HepG2 (cell line): ENCODE results near the gene DDX50. TPM values are rescaled to one million over a fixed set of nuclear protein-coding genes. Genes with fewer than 3 reads are reported as not detected.
A peak's percentile ranks its signal among the peaks of the same experiment; 100 is the strongest.

Source experiments
- ARNTL ChIP-seq: sonication (generic); formaldehyde crosslinking; IDR thresholded peaks from 2 replicates; pipeline ENCODE4 v1.4.0; 2020; ENCODE audit warnings: mild to moderate bottlenecking, missing genetic modification reagents
- BCL3 ChIP-seq: sonication (generic); formaldehyde crosslinking; IDR thresholded peaks from 2 replicates; pipeline ENCODE4 v1.5.1; 2020; ENCODE audit warnings: mild to moderate bottlenecking, missing genetic modification reagents, moderate library complexity
- JUN ChIP-seq: sonication (generic); formaldehyde crosslinking; IDR thresholded peaks from 2 replicates; pipeline ENCODE4 v1.4.0; 2020; ENCODE audit warnings: mild to moderate bottlenecking, missing genetic modification reagents
- KIAA2018 ChIP-seq: sonication (generic); formaldehyde crosslinking; IDR thresholded peaks from 2 replicates; pipeline ENCODE4 v1.5.0; 2020; ENCODE audit warnings: mild to moderate bottlenecking, missing genetic modification reagents, borderline replicate concordance
- PHF21A ChIP-seq: sonication (generic); formaldehyde crosslinking; IDR thresholded peaks from 2 replicates; pipeline ENCODE4 v1.5.0; 2020; ENCODE audit warnings: mild to moderate bottlenecking, missing genetic modification reagents
- SP5 ChIP-seq: IDR thresholded peaks from 2 replicates; pipeline ENCODE4 v1.6.1; 2016; ENCODE audit warnings: low read depth, borderline replicate concordance
- TFDP1 ChIP-seq: IDR thresholded peaks from 2 replicates; pipeline ENCODE4 v1.6.1; 2016; ENCODE audit warnings: missing compliant biosample characterization, missing genetic modification reagents, borderline replicate concordance
- ZC3H13 ChIP-seq: sonication (generic); formaldehyde crosslinking; IDR thresholded peaks from 2 replicates; pipeline ENCODE4 v1.8.1; 2023; ENCODE audit warnings: mild to moderate bottlenecking, missing genetic modification reagents, moderate library complexity
- ZFYVE20 ChIP-seq: sonication (generic); formaldehyde crosslinking; IDR thresholded peaks from 2 replicates; pipeline ENCODE4 v1.8.0; 2023; ENCODE audit warnings: low read depth, mild to moderate bottlenecking, moderate library complexity, missing genetic modification reagents, borderline replicate concordance
- ZNF138 ChIP-seq: sonication (generic); formaldehyde crosslinking; IDR thresholded peaks from 2 replicates; pipeline ENCODE4 v1.5.0; 2020; ENCODE audit warnings: mild to moderate bottlenecking, low read depth, missing genetic modification reagents
- ZNF251 ChIP-seq: sonication (generic); formaldehyde crosslinking; IDR thresholded peaks from 2 replicates; pipeline ENCODE4 v1.9.0; 2021; ENCODE audit warnings: mild to moderate bottlenecking, missing genetic modification reagents
- ZNF619 ChIP-seq: sonication (generic); formaldehyde crosslinking; IDR thresholded peaks from 2 replicates; pipeline ENCODE4 v1.4.0; 2020; ENCODE audit warnings: mild to moderate bottlenecking, missing genetic modification reagents
- polyA plus RNA-seq, 8 experiments: library from polyadenylated mRNA; depleted of rRNA in 3 of 8; stranded (reverse) in 7 of 8; unstranded in 1 of 8; fragments of >200 nt; fragmentation: Illumina TruSeq in 4 of 8; extraction: Trizol in 4 of 8; gene quantifications; 2 replicates each; pipeline versions ENCODE4 v1.2.1 to v1.2.3, GENCODE V29; 2011 to 2016; ENCODE audit warnings: low read depth in 4 of 8, missing spikeins in 1 of 8, mixed read lengths in 1 of 8; ENCODE audit not compliant: insufficient read depth in 1 of 8
- total RNA-seq, 5 experiments: library from RNA; depleted of rRNA; stranded (reverse); fragments of >200 nt; fragmentation: Illumina TruSeq; extraction: Trizol; gene quantifications; 2 replicates each; pipeline ENCODE4 v1.2.3, GENCODE V29; 2016; ENCODE audit warnings: low read depth in 1 of 5
- TF ChIP-seq, protein P1 (sequence below): sonication (generic); formaldehyde crosslinking; IDR thresholded peaks from 2 replicates; pipeline ENCODE4 v1.8.1; 2022; ENCODE audit warnings: mild to moderate bottlenecking, missing genetic modification reagents
- TF ChIP-seq, protein P2 (sequence below): sonication (generic); formaldehyde crosslinking; IDR thresholded peaks from 2 replicates; pipeline ENCODE4 v1.4.0; 2020; ENCODE audit warnings: missing genetic modification reagents, borderline replicate concordance
- TF ChIP-seq, protein P3 (sequence below): sonication (generic); formaldehyde crosslinking; IDR thresholded peaks from 2 replicates; pipeline ENCODE4 v1.4.0; 2020; ENCODE audit warnings: mild to moderate bottlenecking, missing genetic modification reagents

The DDX50 gene
- total and polyA plus RNA-seq, 2 of the 13 experiments (the other 11 are each of a cell fraction or from before 2014, with no cell fraction given), result 19.0 to 38.2 TPM

- TF ChIP-seq, protein P1, sequence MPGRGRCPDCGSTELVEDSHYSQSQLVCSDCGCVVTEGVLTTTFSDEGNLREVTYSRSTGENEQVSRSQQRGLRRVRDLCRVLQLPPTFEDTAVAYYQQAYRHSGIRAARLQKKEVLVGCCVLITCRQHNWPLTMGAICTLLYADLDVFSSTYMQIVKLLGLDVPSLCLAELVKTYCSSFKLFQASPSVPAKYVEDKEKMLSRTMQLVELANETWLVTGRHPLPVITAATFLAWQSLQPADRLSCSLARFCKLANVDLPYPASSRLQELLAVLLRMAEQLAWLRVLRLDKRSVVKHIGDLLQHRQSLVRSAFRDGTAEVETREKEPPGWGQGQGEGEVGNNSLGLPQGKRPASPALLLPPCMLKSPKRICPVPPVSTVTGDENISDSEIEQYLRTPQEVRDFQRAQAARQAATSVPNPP, result peak; percentile 88
- TF ChIP-seq KIAA2018 (CRISPR knock-in tag) (no peak), ZFYVE20 (CRISPR knock-in tag) (no peak), ARNTL (CRISPR knock-in tag) (peak; percentile 54), PHF21A (CRISPR knock-in tag) (peak; percentile 89; the same call in 1 of the 2 replicates), JUN (CRISPR knock-in tag) (peak; percentile 82; the same call in 1 of the 2 replicates), ZNF619 (no peak), SP5 (CRISPR knock-in tag) (peak; percentile 61; the same call in 1 of the 2 replicates), ZNF251 (CRISPR knock-in tag) (0 out of 2 replicates have a peak, but pooled peaks have one; percentile 44), BCL3 (CRISPR knock-in tag) (peak; percentile 93), TFDP1 (CRISPR knock-in tag) (peak; percentile 96), ZNF138 (CRISPR knock-in tag) (peak; percentile 72; the same call in 1 of the 2 replicates), ZC3H13 (CRISPR knock-in tag) (peak; percentile 97)
- TF ChIP-seq, protein P2, sequence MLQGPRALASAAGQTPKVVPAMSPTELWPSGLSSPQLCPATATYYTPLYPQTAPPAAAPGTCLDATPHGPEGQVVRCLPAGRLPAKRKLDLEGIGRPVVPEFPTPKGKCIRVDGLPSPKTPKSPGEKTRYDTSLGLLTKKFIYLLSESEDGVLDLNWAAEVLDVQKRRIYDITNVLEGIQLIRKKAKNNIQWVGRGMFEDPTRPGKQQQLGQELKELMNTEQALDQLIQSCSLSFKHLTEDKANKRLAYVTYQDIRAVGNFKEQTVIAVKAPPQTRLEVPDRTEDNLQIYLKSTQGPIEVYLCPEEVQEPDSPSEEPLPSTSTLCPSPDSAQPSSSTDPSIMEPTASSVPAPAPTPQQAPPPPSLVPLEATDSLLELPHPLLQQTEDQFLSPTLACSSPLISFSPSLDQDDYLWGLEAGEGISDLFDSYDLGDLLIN (CRISPR knock-in tag), result no peak
- TF ChIP-seq, protein P3, sequence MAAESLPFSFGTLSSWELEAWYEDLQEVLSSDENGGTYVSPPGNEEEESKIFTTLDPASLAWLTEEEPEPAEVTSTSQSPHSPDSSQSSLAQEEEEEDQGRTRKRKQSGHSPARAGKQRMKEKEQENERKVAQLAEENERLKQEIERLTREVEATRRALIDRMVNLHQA, result no peak
Observed at GRCh38 chr10:68900427-68901104, 549 bp upstream of the DDX50 start (continued).
